ENCODE measurements around the gene FBXL5. TPM values are rescaled to one million over a fixed set of nuclear protein-coding genes. Genes with fewer than 3 reads are reported as not detected.
A peak's percentile ranks its signal among the peaks of the same experiment; 100 is the strongest.

Gene FBXL5
- total and polyA plus RNA-seq, 9 of the 15 experiments (the other 6 are each of a cell fraction or from before 2014, with no cell fraction given): 6.0 to 35.2 (median 22.1) TPM

DNA sequence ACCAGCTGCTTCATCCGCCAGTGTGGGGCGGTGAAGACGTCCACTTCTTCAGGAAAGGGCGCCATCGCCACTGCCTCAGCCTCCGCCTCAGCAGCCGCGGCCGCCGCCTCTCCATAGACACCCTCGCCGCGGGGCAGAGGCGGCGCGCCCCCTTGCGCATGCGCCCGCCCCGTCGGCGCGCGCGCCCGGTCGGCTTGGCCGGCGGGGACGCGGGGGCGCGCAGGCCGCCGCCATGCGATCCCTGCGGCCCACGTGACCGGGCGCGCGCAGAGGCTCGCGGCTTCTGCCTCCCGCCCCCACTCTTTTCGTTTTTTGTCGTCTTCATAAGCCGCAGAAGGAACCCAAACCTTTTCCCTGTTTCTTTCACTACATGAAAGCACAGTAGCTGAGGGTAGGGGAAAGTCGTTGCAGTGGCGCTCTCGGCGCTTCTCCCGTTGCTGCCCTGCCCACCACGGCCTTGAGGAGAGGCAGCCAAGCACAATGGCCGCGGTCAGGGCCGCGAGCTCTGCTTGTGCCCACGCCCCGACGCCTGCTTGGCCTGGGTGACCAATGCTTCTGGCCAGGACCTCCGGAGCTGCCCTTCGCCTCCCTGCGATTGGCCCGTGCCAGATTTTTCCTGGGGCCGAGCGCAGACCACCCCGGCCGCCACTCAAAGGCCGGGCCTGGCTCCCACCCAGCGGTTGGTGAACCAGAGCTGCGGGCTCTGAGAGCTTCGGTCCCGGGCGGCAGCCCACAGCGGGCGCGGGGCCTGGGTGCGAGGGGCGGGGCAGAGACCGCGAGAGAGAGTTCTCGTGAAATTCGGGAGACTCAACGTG is at the start of gene FBXL5 (continued):
- TF ChIP-seq CHD4 (IDR thresholded peaks at IDR 0.05; ENCODE audit: insufficient read depth, insufficient replicate concordance, low read depth, low read length, poor library complexity, severe bottlenecking) (no peak), DMBX1 (CRISPR knock-in tag; IDR thresholded peaks at IDR 0.05; ENCODE audit: borderline replicate concordance) (peak; percentile 77), ARHGAP35 (IDR thresholded peaks at IDR 0.05; ENCODE audit: partially characterized antibody) (no peak), ZNF583 (CRISPR knock-in tag; IDR thresholded peaks at IDR 0.05) (peak; percentile 77), C11orf30 (IDR thresholded peaks at IDR 0.05; ENCODE audit: low read depth) (no peak), NR4A1 (CRISPR knock-in tag; IDR thresholded peaks at IDR 0.05) (peak; percentile 79; the same call in 1 of the 2 replicates), NR4A1 (tag; IDR thresholded peaks at IDR 0.05) (peak; percentile 88), SMARCA4 (IDR thresholded peaks at IDR 0.05) (no peak), CCAR2 (IDR thresholded peaks at IDR 0.05; ENCODE audit: low read depth, low read length) (no peak), HEY1 (CRISPR knock-in tag; IDR thresholded peaks at IDR 0.05; ENCODE audit: borderline replicate concordance) (no peak), CC2D1A (IDR thresholded peaks at IDR 0.05) (no peak), ZNF77 (CRISPR knock-in tag; IDR thresholded peaks at IDR 0.05) (no peak), ZNF316 (IDR thresholded peaks at IDR 0.05) (no peak), EP400 (IDR thresholded peaks at IDR 0.05) (peak; percentile 70), PHB (CRISPR knock-in tag; IDR thresholded peaks at IDR 0.05) (no peak), TBP (optimal IDR thresholded peaks at IDR 0.05; ENCODE audit: low read depth, low read length) (peak; percentile 61), ZKSCAN3 (CRISPR knock-in tag; IDR thresholded peaks at IDR 0.05) (no peak), BCOR (IDR thresholded peaks at IDR 0.05) (no peak), STAG1 (CRISPR knock-in tag; IDR thresholded peaks at IDR 0.05; ENCODE audit: borderline replicate concordance) (no peak), SNIP1 (IDR thresholded peaks at IDR 0.05; ENCODE audit: low read depth) (no peak), EZH2 (IDR thresholded peaks at IDR 0.05; ENCODE audit: borderline replicate concordance, low read depth, low read length) (no peak), NEUROD1 (IDR thresholded peaks at IDR 0.05; ENCODE audit: borderline replicate concordance, low read depth, low read length, partially characterized antibody) (no peak)
- TF ChIP-seq, protein P1, sequence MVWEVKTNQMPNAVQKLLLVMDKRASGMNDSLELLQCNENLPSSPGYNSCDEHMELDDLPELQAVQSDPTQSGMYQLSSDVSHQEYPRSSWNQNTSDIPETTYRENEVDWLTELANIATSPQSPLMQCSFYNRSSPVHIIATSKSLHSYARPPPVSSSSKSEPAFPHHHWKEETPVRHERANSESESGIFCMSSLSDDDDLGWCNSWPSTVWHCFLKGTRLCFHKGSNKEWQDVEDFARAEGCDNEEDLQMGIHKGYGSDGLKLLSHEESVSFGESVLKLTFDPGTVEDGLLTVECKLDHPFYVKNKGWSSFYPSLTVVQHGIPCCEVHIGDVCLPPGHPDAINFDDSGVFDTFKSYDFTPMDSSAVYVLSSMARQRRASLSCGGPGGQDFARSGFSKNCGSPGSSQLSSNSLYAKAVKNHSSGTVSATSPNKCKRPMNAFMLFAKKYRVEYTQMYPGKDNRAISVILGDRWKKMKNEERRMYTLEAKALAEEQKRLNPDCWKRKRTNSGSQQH (CRISPR knock-in tag; IDR thresholded peaks at IDR 0.05): no peak
- TF ChIP-seq, protein P2, sequence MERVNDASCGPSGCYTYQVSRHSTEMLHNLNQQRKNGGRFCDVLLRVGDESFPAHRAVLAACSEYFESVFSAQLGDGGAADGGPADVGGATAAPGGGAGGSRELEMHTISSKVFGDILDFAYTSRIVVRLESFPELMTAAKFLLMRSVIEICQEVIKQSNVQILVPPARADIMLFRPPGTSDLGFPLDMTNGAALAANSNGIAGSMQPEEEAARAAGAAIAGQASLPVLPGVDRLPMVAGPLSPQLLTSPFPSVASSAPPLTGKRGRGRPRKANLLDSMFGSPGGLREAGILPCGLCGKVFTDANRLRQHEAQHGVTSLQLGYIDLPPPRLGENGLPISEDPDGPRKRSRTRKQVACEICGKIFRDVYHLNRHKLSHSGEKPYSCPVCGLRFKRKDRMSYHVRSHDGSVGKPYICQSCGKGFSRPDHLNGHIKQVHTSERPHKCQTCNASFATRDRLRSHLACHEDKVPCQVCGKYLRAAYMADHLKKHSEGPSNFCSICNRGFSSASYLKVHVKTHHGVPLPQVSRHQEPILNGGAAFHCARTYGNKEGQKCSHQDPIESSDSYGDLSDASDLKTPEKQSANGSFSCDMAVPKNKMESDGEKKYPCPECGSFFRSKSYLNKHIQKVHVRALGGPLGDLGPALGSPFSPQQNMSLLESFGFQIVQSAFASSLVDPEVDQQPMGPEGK (CRISPR knock-in tag; IDR thresholded peaks at IDR 0.05; ENCODE audit: borderline replicate concordance): no peak
- TF ChIP-seq, protein P3, sequence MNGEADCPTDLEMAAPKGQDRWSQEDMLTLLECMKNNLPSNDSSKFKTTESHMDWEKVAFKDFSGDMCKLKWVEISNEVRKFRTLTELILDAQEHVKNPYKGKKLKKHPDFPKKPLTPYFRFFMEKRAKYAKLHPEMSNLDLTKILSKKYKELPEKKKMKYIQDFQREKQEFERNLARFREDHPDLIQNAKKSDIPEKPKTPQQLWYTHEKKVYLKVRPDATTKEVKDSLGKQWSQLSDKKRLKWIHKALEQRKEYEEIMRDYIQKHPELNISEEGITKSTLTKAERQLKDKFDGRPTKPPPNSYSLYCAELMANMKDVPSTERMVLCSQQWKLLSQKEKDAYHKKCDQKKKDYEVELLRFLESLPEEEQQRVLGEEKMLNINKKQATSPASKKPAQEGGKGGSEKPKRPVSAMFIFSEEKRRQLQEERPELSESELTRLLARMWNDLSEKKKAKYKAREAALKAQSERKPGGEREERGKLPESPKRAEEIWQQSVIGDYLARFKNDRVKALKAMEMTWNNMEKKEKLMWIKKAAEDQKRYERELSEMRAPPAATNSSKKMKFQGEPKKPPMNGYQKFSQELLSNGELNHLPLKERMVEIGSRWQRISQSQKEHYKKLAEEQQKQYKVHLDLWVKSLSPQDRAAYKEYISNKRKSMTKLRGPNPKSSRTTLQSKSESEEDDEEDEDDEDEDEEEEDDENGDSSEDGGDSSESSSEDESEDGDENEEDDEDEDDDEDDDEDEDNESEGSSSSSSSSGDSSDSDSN (IDR thresholded peaks at IDR 0.05; ENCODE audit: borderline replicate concordance in 1 of 2, low read depth in 2 of 2, low read length in 2 of 2): peak in 1 of 2 experiments; percentile 48; a peak in 2 of 4 replicates
